NCI-H446 treated with DMSO at 0.1 percent for 48 hours (cell line): ENCODE results near the gene CPSF4L.

Experiments
- DNase-seq: peaks from one replicate; lab custom pipeline; 2025; lab: John Stamatoyannopoulos, UW

CPSF4L gene

GRCh38 chr17:73203135-73203787, 58.4 kb downstream of the CPSF4L start:
- no peak for DNase-seq

DNA sequence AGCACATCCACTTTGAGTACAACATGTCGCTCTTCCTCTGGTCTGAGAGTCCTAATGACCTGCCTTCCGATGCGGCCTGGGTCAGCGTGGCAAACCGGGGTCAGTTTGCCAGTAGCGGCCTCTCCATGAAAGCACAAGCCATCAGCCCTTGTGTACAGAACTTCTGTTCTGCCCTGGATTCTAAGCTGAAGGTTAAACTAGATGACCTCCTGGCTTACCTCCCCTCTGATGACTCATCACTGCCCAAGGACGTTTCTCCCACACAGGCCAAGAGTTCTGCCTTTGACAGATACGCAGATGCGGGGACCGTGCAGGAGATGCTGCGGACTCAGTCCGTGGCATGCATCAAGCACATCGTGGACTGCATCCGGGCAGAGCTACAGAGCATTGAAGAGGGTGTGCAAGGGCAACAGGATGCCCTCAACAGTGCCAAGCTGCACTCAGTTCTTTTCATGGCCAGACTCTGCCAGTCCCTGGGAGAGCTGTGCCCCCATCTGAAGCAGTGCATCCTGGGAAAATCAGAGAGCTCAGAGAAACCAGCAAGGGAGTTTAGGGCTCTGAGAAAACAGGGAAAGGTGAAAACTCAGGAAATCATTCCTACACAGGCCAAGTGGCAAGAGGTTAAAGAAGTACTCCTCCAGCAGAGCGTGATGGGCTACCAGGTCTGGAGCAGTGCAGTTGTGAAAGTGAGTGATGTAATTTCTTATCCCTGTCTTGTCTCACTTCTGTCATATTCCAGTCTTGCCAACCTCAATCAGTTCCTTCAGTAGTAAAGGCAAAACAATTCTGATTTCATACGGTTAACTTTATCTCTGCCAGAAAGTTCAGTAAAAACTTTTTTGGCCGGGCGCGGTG, 60.2 kb downstream of the CPSF4L start:
- no peak for DNase-seq

DNA sequence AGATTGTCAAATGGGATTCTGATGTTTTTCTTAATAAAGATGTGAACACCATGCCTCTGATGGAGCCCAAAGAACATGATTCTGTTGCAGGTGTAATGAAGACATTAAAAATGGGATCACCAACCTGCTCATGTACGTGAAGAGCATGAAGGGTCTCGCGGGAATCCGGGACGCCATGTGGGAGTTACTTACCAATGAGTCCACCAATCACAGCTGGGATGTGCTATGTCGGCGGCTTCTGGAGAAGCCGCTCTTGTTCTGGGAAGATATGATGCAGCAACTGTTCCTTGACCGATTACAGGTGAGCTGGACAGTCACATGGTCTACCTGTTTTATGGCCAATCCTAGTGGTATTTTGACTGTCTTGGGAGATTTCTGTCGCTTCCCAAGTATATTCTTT, 61.2 kb downstream of the CPSF4L start:
- DNase-seq = no peak

DNA sequence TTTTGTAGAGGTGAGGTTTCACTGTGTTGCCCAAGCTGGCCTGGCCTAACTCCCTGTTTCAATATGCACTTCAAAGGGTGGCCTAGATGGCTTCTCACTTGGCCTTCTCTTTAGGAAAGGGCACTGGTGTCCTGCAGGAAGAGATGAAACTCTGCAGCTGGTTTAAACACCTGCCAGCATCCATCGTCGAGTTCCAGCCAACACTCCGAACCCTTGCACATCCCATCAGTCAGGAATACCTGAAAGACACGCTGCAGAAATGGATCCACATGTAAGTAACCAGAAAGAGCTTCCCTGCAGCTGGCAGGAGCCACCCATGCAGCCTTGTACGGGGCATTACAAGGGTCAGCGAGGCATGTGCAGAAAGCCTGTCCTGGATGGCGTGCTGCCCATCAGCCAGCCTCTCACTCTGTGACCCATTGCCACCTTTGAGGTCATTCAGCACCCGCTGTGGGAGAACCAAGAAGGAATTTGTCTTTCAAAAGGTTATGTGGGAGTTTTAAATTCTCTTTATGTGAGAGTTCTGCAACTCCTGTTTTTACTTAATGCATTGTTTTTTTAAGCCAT, 61.8 kb downstream of the CPSF4L start:
- DNase-seq = no peak

DNA sequence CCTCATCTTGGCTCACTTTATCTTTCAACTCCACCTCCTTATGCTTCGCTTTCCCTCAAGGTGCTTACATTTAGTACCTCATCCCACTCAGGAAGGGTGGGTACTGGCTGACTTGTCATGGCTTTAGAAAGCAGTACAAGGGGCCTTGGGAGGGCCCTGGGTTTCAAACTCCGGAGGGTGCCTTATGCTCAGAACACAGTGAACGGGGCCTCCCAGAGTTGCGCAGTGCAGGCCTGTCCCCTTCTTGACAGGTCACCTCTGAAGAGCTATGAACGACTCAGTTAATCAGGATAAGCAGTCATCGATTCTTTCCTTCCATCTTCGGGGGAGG, 62.8 kb downstream of the CPSF4L start:
- DNase-seq = no peak
